HG03103 (cell line): ENCODE measurements around the gene PKMYT1.

Source experiments
- ATAC-seq: cut with Tn5 transposase; IDR thresholded peaks from one replicate; pipeline ENCODE4 v1.9.1; 2021; ENCODE audit warnings: low read depth; ENCODE audit not compliant: unreplicated experiment

The PKMYT1 gene

DNA sequence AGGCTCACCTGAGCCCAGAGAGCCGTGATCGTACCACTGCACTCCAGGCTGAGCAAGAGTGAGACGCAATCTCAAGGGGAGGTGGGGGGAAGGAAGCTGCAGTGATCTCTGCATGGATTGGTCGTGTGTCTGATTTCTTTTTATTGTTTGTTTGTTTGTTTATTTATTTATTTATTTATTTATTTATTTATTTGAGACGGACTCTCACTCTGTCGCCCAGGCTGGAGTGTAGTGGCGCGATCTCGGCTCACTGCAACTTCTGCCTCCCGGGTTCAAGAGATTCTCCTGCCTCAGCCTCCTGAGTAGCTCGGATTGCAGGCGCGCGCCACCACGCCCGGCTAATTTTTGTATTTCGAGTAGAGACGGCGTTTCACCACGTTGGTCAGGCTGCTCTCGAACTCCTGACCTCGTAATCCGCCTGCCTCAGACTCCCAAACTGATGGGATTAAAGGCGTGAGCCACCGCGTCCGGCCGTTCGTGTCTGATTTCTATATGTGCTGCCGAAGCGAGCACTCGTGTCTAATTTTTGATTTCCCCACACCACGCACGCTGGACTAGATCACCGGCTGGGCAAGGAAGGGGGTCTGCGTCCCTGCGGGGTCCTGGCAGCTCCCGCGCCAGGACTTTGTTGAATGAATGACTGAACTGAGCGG is 39.5 kb upstream of the PKMYT1 start:
- no peak for ATAC-seq

DNA sequence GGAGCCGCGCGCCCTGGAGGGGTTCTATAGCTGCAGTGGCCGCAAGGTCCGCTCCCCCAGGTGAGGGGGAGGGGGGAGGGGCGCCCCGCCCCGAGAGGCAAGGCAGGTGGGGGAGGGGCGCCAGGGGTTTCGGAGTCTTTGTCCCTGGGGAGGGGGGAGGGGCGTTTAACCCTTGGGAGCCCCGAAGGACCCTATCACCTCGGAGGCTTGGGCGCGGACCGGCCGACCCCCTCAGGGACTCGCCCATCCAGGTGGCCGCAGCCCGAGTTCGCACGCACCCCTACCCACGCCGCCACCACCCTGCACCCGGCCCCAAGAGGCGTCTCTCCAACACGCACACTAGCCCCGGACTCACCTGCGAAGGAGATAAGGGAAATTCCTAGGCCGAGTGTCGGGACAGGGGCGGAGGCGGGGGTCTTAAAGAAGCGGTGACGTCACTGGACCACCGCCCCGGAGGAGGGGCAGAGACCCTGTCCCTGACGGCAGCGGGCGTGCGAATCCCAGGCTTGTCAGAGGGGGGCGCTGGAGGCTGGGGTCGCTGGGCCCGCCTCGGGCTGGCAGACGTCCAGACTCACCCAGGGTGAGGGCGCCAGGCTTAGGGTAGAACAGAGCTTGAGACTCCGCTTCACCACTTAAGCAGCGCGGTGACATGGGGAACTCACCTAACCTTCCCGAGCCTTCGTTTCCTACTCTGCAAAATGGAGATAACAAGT is 37.7 kb upstream of the PKMYT1 start, which contains the start of gene CLDN6:
Gene CLDN6 (minus strand): TSS at position 390 of the 713 bp plus-strand sequence. CDS start 2,162 bp downstream, outside the sequence.
- no peak for ATAC-seq

DNA sequence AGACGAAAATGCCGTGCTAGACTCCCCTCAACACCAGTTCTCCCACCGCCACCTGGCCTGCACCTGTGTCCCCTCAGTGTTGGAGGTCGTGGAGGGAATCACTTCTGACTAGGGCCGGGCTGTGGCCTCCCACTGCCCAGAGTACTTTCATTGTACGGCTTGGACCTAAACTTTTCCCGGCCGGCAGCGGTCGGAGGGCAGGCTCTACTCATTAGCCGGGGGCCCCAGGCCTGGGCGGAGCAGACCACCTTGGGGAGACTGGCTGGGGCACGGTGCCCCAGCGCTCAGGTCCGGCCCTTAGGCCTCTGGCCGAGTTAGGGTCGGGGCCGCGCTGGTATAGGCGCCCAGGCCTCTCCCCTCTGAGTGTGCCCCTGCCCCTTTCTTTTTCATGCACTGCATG is 37.1 kb upstream of the PKMYT1 start:
- no peak for ATAC-seq

DNA sequence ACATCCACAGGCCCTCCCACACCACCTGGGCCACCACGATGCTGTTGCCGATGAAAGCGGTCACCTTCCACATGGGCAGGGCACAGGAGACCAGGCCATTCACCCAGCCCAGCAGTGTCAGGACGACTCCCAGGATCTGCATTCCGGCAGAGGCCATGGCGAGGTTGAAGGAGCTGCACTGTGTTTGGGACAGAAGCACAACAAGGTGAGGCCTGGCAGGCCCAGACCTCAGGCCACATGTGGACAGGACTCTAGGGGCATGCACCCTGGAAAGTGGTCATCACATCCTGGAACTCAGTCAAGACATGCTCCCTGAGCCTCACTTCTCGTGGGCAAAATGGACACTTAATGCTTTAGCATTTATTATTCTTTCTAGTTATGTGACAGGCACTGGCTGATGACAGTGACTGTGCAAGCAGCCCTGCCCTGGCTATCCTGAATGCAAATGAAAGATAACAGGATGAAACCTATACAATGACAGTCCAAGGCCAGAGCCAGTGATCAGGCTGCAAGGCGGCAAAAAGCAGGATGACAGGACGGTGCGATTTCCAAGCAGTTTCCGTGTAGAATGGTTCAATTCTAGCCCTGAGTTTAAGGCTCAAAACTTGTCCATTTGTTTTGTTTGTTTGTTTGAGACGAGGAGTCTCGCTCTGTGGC is 35.7 kb upstream of the PKMYT1 start:
- ATAC-seq: no peak

DNA sequence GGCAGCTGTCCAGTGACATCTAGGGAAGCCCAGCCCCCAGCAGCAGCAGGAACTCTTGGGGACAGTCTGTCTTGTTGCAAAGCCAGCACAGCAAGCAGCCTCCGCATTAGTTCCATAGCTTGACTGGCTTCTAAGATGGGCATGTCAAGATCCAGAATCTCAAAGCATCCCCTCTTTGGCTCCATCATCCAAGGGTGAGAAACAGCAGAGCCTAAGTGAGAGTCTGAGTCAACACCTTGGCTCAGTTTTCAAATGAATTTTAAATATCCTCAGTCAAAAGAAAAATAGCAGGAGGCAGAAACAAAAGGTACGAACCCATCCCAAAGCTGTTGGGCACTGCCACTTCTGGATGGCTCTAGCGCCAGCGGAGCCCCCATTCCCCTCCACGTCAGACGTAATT is 34.7 kb upstream of the PKMYT1 start:
- no peak for ATAC-seq

DNA sequence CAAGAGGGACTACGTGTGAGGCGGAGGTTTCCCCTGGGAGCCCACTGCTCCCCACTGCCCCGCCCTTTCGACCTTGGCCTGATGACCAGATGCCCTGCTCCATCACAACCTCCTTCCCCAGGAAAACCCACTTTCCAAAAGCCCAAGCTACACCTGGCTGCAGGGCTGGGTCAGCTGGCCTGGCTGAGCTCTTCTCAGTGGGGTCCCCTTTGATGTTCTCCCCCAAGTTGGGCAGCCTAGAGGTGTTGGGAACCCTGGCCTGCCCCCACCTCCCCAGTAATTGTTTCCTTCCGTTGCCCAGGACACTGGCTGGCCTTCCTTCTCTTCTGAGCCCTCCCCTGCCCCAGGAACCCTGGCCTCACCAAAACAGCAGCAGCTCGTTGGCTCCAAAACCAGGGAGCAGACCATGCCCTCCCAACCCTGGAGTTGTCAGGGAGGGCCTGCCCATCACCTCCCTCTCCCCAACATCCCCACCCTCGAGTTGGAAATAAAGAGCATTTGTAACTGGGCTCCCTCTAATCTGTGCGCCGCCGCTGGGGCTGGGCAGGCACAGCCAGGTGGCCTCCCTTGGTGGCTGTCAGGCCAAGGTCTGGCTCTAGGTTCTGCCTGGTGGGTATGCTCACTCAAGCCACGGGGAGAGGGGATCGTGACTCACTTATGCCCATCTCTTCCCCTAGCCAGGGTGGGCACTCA is 33.9 kb upstream of the PKMYT1 start:
- ATAC-seq: no peak

DNA sequence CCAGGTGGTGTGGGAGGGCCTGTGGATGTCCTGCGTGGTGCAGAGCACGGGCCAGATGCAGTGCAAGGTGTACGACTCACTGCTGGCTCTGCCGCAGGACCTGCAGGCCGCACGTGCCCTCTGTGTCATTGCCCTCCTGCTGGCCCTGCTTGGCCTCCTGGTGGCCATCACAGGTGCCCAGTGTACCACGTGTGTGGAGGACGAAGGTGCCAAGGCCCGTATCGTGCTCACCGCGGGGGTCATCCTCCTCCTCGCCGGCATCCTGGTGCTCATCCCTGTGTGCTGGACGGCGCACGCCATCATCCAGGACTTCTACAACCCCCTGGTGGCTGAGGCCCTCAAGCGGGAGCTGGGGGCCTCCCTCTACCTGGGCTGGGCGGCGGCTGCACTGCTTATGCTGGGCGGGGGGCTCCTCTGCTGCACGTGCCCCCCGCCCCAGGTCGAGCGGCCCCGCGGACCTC is 33.3 kb upstream of the PKMYT1 start:
- no peak for ATAC-seq

DNA sequence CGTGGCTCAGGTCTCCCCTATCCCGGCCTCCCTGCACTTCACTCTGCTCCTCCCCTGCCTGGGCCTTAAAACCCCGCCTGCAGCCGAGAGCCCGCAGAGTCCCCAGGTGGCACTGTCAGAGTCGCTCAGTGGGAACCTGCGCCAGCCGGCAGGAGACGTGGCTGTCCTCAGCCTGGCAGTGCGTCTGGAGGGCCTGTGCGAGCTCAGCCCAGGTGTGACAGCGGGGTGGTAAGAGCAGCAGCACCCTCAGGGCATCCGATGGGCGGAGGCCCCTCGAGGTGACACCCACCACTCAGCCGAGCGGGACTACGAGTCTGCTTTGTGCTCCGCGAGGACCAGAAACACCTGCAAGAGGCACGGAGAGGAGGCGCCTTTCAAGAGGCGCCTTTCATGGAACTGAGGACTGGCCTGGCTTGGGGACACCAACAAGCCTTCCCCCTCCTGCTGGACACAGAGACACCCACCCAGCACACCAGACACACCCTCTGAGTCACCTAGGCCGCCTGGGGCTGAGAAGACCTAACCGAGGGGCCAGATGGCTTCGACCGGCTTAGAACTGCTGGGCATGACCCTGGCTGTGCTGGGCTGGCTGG is 32.7 kb upstream of the PKMYT1 start, which contains the start of gene CLDN9:
Gene CLDN9 (plus strand): TSS at position 96 of the 593 bp plus-strand sequence. CDS start 440 bp downstream, at position 536.
- no peak for ATAC-seq

DNA sequence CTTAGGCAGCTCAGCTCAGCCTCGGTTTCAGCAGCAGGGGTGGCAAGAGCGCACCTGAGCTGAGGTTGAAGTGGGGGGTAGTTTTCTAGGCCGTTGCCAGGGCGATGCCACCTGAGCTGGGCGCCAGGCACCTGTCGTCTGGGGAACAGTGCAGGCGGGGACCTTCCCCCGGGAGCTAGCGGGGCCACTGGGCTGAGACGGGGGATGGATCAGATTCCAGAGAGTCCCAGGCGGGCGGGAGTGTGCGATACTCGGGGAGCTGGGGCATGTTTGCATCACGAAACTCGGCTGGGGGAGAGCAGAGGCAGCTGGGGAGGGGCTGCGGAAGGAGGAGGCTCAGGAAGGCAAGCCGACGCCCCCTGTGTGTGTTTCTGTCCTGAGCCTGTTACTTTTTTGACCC is 32.0 kb upstream of the PKMYT1 start:
- ATAC-seq: no peak

DNA sequence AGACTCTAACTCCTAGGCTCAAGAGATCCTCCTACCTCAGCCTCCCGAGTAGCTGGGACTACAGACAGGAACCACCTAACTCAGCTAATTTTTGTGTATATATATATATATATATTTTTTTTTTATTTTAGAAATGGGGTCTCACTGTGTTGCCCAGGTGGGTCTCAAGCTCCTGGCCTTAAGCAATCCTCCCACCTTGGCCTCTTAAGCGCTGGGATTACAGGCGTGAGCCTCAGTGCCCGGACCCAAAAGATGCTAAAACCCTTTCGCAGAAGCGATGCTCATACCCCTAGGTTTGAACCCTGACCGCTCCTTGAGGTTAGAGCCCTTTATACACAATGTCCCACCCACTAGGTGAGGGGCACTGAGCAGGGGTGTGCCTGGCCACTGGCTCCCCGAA is 30.3 kb upstream of the PKMYT1 start:
- no peak for ATAC-seq

DNA sequence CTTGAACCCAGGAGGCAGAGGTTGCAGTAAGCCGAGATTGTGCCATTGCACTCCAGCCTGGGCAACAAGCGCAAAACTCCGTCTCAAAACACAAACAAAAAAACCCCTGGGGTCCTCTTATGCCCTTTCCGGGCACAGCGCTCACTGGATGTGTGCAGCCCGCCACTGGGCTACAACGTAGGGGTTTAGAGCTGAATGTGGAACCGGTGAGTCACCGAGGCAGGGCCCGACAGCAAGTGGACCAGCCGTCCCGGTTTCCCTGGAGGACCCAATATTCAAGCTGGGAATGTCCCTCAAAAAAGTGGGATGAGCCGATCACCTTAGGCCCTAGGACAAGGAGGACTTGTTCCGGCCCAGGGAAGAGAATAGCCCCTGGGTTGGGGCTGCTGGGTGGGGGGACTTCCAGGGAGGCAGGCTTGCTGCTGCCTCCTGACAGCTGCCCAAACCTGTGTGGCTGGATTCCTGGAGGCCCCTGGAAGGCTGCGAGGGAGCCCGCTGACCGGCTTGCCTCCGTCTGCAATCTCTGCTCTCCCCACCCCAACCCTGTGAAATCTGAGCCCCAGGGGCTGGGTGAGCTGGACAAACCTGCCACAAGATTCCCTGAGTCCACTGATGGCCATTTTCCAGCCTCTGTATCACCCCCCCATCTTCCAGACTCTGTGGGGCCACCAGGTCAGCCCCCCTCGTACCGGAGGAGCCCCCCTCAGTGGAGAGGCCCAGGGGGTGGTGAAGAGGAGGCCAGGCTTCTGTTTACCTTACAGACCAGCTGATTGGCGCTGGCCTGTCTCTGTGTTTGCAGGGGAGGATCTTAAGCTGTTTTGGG is 29.5 kb upstream of the PKMYT1 start:
- ATAC-seq: no peak

DNA sequence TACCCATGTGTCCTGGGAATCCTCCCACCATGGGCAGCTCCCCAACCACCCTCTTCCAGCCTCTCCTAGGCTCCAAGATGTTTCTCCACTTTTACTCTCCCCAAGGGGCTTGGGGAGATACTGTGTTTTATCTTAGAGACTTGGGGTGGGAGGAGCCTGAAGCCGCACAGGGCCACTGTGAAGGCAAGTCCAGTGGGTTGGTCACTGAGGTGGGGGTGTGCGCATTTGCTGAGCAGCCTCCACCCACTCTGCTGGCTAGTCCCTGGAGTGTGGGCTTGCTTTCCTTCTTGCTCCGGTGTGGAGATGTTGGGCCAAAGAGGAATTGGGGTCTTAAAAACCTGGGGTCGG is 28.4 kb upstream of the PKMYT1 start:
- no peak for ATAC-seq

DNA sequence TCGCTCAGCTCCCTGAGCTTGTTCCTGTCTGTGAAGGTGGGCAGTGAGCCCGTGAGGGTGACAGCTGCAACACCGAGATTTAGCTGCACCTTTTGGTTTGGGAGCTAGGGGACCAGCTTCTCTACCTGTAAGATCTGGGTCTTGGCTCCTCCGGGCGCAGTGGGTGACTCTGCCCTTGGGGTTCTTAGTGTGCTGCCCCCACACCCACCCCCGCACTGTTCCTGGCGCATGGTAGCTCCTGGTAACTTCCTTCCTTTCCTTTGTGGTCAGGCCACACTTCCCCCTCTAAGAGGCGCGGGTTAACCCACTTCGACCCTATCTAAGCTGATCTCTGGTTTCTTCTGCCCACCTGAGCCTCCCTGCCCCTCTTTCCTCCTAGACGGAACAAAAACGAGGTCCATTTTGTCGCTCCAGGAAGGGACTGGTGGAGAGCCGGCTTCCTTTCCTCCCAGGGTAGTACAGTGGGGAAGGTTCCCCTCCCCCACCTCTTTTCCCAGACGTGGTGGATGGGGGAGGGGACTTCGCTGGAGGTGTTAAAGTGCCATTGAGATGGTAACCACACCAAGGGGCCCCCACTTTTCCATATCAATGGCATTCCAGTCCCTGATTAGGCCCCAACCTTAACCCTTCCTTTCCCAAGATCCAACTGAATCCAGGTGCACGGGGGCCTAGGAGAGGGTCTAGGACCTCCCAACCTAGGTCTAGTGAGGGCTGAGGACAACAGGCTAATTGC is 27.9 kb upstream of the PKMYT1 start:
- no peak for ATAC-seq

DNA sequence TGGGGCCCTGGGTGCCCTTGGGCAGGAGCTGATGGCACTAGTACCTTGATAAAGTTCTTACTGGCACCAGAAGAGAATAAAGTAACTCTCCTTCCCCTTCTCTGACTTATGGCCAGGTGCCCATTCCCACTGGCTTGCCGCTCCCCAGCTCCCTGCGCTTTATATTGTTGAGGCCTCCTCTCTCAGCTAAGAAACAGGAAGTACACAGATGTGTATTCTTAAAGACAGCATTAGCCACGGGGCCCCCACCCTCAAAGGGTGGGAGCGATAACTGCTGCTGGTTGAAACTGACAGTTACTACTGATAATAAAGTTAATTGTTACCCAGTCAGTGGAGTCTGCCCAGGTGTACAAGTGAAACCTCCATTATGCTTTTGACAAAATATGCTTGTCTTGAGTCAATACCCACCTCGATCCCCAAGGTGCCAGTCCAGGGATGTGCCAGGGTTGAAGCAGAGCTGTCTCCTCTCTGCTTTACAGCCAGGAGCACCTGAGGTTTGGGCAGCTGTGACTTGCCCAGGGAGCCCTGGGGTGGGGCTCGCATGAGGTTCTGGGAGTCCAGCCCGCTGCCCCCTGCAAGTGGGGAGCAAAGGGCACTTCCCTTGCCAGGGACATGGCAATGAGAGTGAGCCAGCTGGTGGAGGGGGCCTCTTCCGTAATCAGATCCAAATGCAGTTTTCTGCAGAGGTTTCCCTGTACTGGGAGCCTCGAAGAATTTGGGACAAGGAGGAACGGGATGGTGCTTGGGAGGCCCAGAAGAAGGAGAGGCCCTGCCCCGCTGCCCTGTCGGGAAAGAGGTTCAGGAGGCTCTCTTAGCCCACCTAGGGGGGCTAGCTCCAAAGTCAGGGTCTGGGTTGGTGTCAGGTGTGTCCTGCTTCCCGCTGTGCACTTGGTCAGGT is 27.1 kb upstream of the PKMYT1 start:
- ATAC-seq: no peak

DNA sequence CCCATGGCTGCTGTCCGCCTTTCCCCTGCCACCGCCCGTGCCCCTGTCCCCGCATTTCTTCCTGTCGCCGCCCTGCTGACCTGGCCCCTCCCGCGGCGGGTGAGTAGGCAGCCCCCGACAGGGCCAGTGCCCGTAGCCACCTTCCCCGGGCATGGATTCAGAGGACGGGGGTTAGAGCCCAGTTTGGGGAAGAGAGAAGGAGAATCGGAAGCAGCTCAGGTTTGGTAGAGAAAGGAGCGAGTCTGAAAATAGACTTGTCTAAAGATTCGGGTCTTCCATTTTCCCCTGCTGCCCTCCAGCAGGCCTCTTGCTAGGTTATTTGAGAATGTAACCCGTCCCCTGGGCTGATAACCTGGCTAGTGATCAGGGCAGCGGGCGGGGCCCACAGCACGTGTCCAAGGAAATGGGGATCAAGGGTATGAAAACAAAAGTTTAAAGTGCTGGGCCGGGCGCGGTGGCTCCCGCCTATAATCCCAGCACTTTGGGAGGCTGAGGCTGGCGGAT is 24.6 kb upstream of the PKMYT1 start:
- no peak for ATAC-seq

DNA sequence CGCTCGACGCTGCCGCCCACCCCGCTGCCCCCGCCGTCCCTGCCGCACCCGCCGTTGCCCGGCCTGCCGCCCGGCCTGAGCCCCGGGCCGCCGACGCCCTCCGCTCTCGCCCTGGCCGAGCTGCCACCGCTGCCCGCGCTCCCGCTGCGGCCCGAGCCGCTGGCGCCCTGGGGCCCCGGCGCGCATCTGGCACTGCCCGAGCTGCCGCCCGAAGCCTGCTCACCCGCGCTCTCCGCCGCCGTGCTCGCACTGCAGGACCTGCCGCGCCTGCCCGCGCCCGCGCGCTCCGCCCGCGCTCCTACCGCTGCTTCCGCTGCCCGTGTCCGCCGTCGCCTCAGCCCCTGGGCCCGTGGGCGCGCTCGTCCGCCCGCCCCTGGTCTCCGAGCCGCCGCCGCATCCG is 24.1 kb upstream of the PKMYT1 start:
- no peak for ATAC-seq

DNA sequence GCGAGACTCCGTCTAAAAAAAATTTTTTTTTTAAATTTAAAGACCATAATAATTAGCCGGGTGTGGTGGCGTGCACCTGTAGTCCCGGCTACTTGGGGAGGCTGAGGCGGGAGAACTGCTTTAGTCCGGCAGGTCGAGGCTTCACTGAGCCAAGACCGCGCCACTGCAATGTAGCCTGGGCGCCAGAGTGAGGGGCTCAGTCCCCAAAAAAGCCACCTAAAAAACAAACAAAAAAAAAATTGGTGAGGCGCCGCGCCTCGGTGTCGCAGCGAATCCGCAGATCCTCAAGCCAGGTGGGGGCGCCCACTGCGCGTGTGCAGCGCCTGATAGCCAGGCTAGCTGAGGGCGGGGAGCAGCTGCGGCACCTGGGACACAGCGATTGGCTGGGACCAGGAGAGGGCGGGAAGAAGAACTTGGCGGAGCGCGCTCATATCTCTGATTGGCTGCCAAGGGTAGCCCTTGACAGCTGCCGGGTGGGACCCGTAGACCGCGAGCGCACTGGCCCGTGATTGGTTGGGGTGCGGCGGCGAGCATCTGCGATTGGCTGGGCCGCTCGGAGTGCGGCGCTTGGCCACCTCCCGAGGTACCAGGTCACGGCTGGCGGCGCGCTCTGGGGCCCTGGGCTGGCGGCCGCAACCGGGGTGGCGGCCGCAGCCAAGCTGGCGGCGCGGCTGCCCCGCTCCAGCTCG is 23.5 kb upstream of the PKMYT1 start:
- peak; percentile 93 for ATAC-seq
